GM12878 (cell line): ENCODE measurements around the gene NUCB1. TPM values are rescaled to one million over a fixed set of nuclear protein-coding genes. Genes with fewer than 3 reads are reported as not detected.

Experiments
- ATAC-seq: fragments of 200-7000 bp; cut with Tn5 transposase; 3 replicates; pipeline ENCODE4 v1.9.1; 2020; ENCODE audit warnings: mild to moderate bottlenecking, moderate library complexity
- BruUV-seq: library from RNA; stranded (reverse); fragments of 400-500 nt; replicated peaks from 2 replicates; lab custom pipeline; 2021; lab: Mats Ljungman, UMichigan
- CTCF ChIA-PET: fragments of 300-600 bp; sonication (Branson Sonifier 250); formaldehyde crosslinking; extraction: SDS; loops from one replicate; lab custom pipeline; 2021; ENCODE audit warnings: inconsistent platforms; lab: Yijun Ruan, JAX
- POLR2A ChIA-PET: fragments of 350-600 bp; formaldehyde crosslinking; extraction: SDS; loops from one replicate; lab custom pipeline; 2021; ENCODE audit warnings: inconsistent platforms; lab: Charles Lee
- RAD21 ChIA-PET: fragments of 300-600 bp; sonication (Branson Sonifier 250); formaldehyde crosslinking; loops from one replicate; lab custom pipeline; 2023; ENCODE audit warnings: antibody characterized with exemption; ENCODE audit not compliant: unreplicated experiment; lab: Charles Lee
- SMC1A ChIA-PET: fragments of 300-600 bp; sonication (Branson Sonifier 250); formaldehyde crosslinking; loops from one replicate; lab custom pipeline; 2023; ENCODE audit not compliant: unreplicated experiment, uncharacterized antibody; lab: Charles Lee
- DNase-seq: peaks from one replicate; pipeline ENCODE4 v3.0.0-alpha.2; 2011; ENCODE audit warnings: low read depth, low spot score
- FAIRE-seq: peaks from 3 replicates; lab custom pipeline; 2011; peaks lifted over from hg19 to GRCh38; lab: Jason Lieb, UNC
- H2AFZ ChIP-seq: 2 replicates; pipeline ENCODE4 v1.6.0; 2011; ENCODE audit warnings: low read depth, low read length, control low read depth; ENCODE audit not compliant: control insufficient read depth
- H3K27ac ChIP-seq: 2 replicates; pipeline ENCODE4 v1.5.1; 2011; ENCODE audit warnings: control low read depth; ENCODE audit not compliant: control insufficient read depth, insufficient read depth
- H3K27me3 ChIP-seq, 2 experiments: replicated peaks in 1 of 2; 2 replicates each; pipeline versions ENCODE4 v1.6.0 to v1.6.1; 2011; ENCODE audit warnings: low read length in 1 of 2; ENCODE audit not compliant: control insufficient read depth in 2 of 2, insufficient read depth in 2 of 2
- H3K36me3 ChIP-seq, 2 experiments: 2 replicates each; pipeline ENCODE4 v1.5.1; 2011; ENCODE audit warnings: low read length in 1 of 2; ENCODE audit not compliant: control insufficient read depth in 2 of 2, insufficient read depth in 2 of 2
- H3K4me1 ChIP-seq: 2 replicates; pipeline ENCODE4 v1.6.1; 2011; ENCODE audit warnings: mild to moderate bottlenecking, low read length, moderate library complexity, mixed read lengths; ENCODE audit not compliant: control insufficient read depth, insufficient read depth
- H3K4me2 ChIP-seq: 2 replicates; pipeline ENCODE4 v1.6.0; 2011; ENCODE audit warnings: control low read depth; ENCODE audit not compliant: control insufficient read depth, insufficient read depth
- H3K4me3 ChIP-seq: fragments of 200-600 bp; sonication (generic); 2 replicates; pipeline ENCODE4 v1.5.1; 2016
- H3K79me2 ChIP-seq: 2 replicates; pipeline ENCODE4 v1.6.0; 2011; ENCODE audit warnings: low read length; ENCODE audit not compliant: control insufficient read depth, insufficient read depth
- H3K9ac ChIP-seq: 2 replicates; pipeline ENCODE4 v1.8.0; 2011; ENCODE audit warnings: low read length, control low read depth, mixed read lengths; ENCODE audit not compliant: control insufficient read depth, insufficient read depth
- H3K9me3 ChIP-seq: replicated peaks from 3 replicates; pipeline ENCODE4 v1.5.1; 2011; ENCODE audit warnings: mild to moderate bottlenecking, low read length; ENCODE audit not compliant: control insufficient read depth, insufficient read depth
- H4K20me1 ChIP-seq: 2 replicates; pipeline ENCODE4 v1.6.0; 2011; ENCODE audit not compliant: control insufficient read depth, insufficient read depth
- ATF2 ChIP-seq: IDR thresholded peaks from 2 replicates; pipeline ENCODE4 v1.6.1; 2012; ENCODE audit warnings: low read length, inconsistent platforms
- BACH1 ChIP-seq: fragments of 450-650 bp; IDR thresholded peaks from 2 replicates; pipeline ENCODE4 v1.6.1; 2017; ENCODE audit warnings: mild to moderate bottlenecking, borderline replicate concordance
- HDGF ChIP-seq: fragments of 450-650 bp; IDR thresholded peaks from 2 replicates; pipeline ENCODE4 v1.6.1; 2016; ENCODE audit warnings: antibody characterized with exemption
- MYC ChIP-seq: IDR thresholded peaks from 2 replicates; pipeline ENCODE4 v1.6.1; 2011; ENCODE audit warnings: mild to moderate bottlenecking, low read length, moderate library complexity, inconsistent platforms; ENCODE audit not compliant: insufficient read depth, insufficient replicate concordance, insufficient read length, severe bottlenecking
- RAD51 ChIP-seq: fragments of 450-650 bp; IDR thresholded peaks from 2 replicates; pipeline ENCODE4 v1.6.1; 2016; ENCODE audit warnings: moderate library complexity, mild to moderate bottlenecking, inconsistent platforms
- SKIL ChIP-seq: fragments of 450-650 bp; IDR thresholded peaks from 2 replicates; pipeline ENCODE4 v1.6.1; 2017; ENCODE audit warnings: mild to moderate bottlenecking, low read depth, inconsistent platforms; ENCODE audit not compliant: poor library complexity, severe bottlenecking
- ZBTB11 ChIP-seq: fragments of 450-650 bp; formaldehyde crosslinking; IDR thresholded peaks from 2 replicates; pipeline ENCODE4 v1.5.0; 2022; ENCODE audit warnings: mild to moderate bottlenecking, missing genetic modification characterization
- WGBS: methylation state at CpG from one replicate; pipeline ENCODE4 v1.1.6; 2016; ENCODE audit warnings: low lambda C conversion rate; ENCODE audit not compliant: insufficient replicate concordance, insufficient coverage; ENCODE audit errors: missing lambda C conversion rate; 5-methylcytosine and 5-hydroxymethylcytosine counted together
- in situ Hi-C: fragments of 300-500 bp; cut with MboI; formaldehyde crosslinking; loops from 9 replicates; pipeline ENCODE4 v1.14.3; 2018; ENCODE audit warnings: mixed read lengths
- intact Hi-C: fragments of 100-400 bp; cut with micrococcal nuclease; formaldehyde crosslinking; loops from one replicate; pipeline ENCODE4 v1.14.2; 2022; ENCODE audit not compliant: unreplicated experiment
- polyA plus RNA-seq, 11 experiments: library from polyadenylated mRNA; depleted of rRNA in 4 of 11; unstranded in 6 of 11; stranded (reverse) in 5 of 11; fragments of >200 nt; fragmentation: Nextera tagmentation in 4 of 11; fragmentation: Illumina TruSeq in 1 of 11; extraction: Ambion mirVana in 4 of 11; extraction: Trizol in 1 of 11; gene quantifications; 1 replicate in 1 of 11; 2 replicates in 10 of 11; pipeline versions ENCODE4 v1.2.1 to v1.2.3, GENCODE V29; 2011 to 2016; ENCODE audit warnings: inconsistent platforms in 2 of 11, missing spikeins in 2 of 11, low read depth in 1 of 11
- total RNA-seq, 4 experiments: library from RNA; depleted of rRNA in 3 of 4; stranded (reverse); fragments of >200 nt in 3 of 4; fragmentation: Illumina TruSeq in 1 of 4; extraction: Trizol in 1 of 4; gene quantifications; 2 replicates each; pipeline versions ENCODE4 v1.2.1 to v1.2.3, GENCODE V29; 2013 to 2021

The NUCB1 gene
- total and polyA plus RNA-seq, 10 of the 15 experiments (the other 5 are each of a cell fraction or from before 2014, with no cell fraction given): 1.8 to 112 (median 44.5) TPM

- no peak overlapping the region for H3K27ac ChIP-seq
- no peak overlapping the region for H3K9ac ChIP-seq
- no peaks in the 10 kb centered on the region for H3K9me3 ChIP-seq
- POLR2A ChIA-PET: no interaction called here
- no peaks in the 10 kb centered on the region for H3K36me3 ChIP-seq
- DNase-seq: no peak
- in situ Hi-C loops: no loop called here
- 84% methylated on average over 7 of the region's 7 CpGs for WGBS
- CTCF ChIA-PET: interaction anchor here (5.0 kb wide), 1 partner anchor 12 kb away, joined by 39 read pairs; no protein-coding TSS in a partner anchor
- no peak for TF ChIP-seq MYC
- TF ChIP-seq HDGF: no peak
- TF ChIP-seq ZBTB11 (CRISPR knock-in tag): no peak
- no peak for TF ChIP-seq BACH1
- no peak for TF ChIP-seq ATF2
- TF ChIP-seq RAD51: no peak
- TF ChIP-seq SKIL: no peak
- intact Hi-C loops: no loop called here
- SMC1A ChIA-PET: no interaction called here
- FAIRE-seq: no peak
- BruUV-seq: no TSS peak
- no peak overlapping the region for H3K4me2 ChIP-seq
- H3K79me2 ChIP-seq: no peaks in the 10 kb centered on the region
- no peaks in the 10 kb centered on the region for H4K20me1 ChIP-seq
- no peak for ATAC-seq
- RAD21 ChIA-PET: no interaction called here
- H3K27me3 ChIP-seq: no peaks in the 10 kb centered on the region
- no peak overlapping the region for H3K4me3 ChIP-seq
- no peak overlapping the region for H2AFZ ChIP-seq
- H3K4me1 ChIP-seq: peaks cover 2% of the 10 kb centered on the region
Measured at GRCh38 chr19:48854103-48854502, 46.0 kb upstream of the NUCB1 start.
